BLaER1 (cell line): Measurements from ENCODE around the gene IKZF3.
"Not testable (repeated sequence)": the region's sequence is repeated elsewhere in the genome, so short reads cannot be mapped to it uniquely, and the experiment has no call there.

Experiments used
- H3K27ac ChIP-seq: shearing (Covaris generic); formaldehyde crosslinking; 2 replicates; pipeline ENCODE4 v1.8.1; 2022
- H3K27me3 ChIP-seq: shearing (Covaris generic); formaldehyde crosslinking; 2 replicates; pipeline ENCODE4 v1.8.1; 2022
- H3K36me3 ChIP-seq: shearing (Covaris generic); formaldehyde crosslinking; 2 replicates; pipeline ENCODE4 v1.8.1; 2022
- H3K4me1 ChIP-seq: shearing (Covaris generic); formaldehyde crosslinking; 2 replicates; pipeline ENCODE4 v1.8.1; 2022
- H3K4me2 ChIP-seq: shearing (Covaris generic); formaldehyde crosslinking; 2 replicates; pipeline ENCODE4 v1.8.1; 2022
- H3K4me3 ChIP-seq: shearing (Covaris generic); formaldehyde crosslinking; 2 replicates; pipeline ENCODE4 v1.8.1; 2022
- H3K9ac ChIP-seq: shearing (Covaris generic); formaldehyde crosslinking; 2 replicates; pipeline ENCODE4 v1.8.1; 2022
- H3K9me3 ChIP-seq: shearing (Covaris generic); formaldehyde crosslinking; 2 replicates; pipeline ENCODE4 v1.8.1; 2022
- H4K20me1 ChIP-seq: shearing (Covaris generic); formaldehyde crosslinking; 2 replicates; pipeline ENCODE4 v1.8.1; 2022
- Cebpa-rat ChIP-seq: shearing (Covaris generic); IDR thresholded peaks from 2 replicates; pipeline ENCODE4 v1.8.1; 2022

Gene IKZF3

GRCh38 chr17:39863244-39863917 lies 731 bp downstream of the IKZF3 start:
- Histone ChIP-seq H3K27ac (no peak overlapping the region), H3K4me3 (peak overlapping the region; percentile 48), H3K4me2 (peak overlapping the region; percentile 73), H3K9me3 (peaks cover 14% of the 10 kb centered on the region), H3K4me1 (peaks cover 30% of the 10 kb centered on the region), H3K36me3 (no peaks in the 10 kb centered on the region), H4K20me1 (no peaks in the 10 kb centered on the region), H3K27me3 (peaks cover 54% of the 10 kb centered on the region), H3K9ac (no peak overlapping the region)
- no peak for TF ChIP-seq Cebpa-rat

- Histone ChIP-seq H3K36me3 (no peaks in the 10 kb centered on the region), H3K9ac (no peak overlapping the region), H3K27me3 (peaks cover 52% of the 10 kb centered on the region), H3K27ac (no peak overlapping the region), H3K4me2 (no peak overlapping the region), H4K20me1 (no peaks in the 10 kb centered on the region), H3K9me3 (no peaks in the 10 kb centered on the region), H3K4me3 (no peak overlapping the region), H3K4me1 (peaks cover 28% of the 10 kb centered on the region)
- no peak for TF ChIP-seq Cebpa-rat
These were observed 2.9 kb downstream of the IKZF3 start for GRCh38 chr17:39861235-39861634.

- H3K4me1 ChIP-seq = not testable (repeated sequence)
These were observed 8.0 kb downstream of the IKZF3 start for GRCh38 chr17:39855911-39856649.

GRCh38 chr17:39854909-39855308 lies 9.2 kb downstream of the IKZF3 start:
- Histone ChIP-seq H3K36me3 (no peaks in the 10 kb centered on the region), H3K9me3 (no peaks in the 10 kb centered on the region), H3K27me3 (no peaks in the 10 kb centered on the region), H4K20me1 (no peaks in the 10 kb centered on the region), H3K4me1 (no peaks in the 10 kb centered on the region), H3K27ac (no peak overlapping the region), H3K9ac (no peak overlapping the region), H3K4me3 (no peak overlapping the region), H3K4me2 (no peak overlapping the region)
- TF ChIP-seq Cebpa-rat = no peak

More at GRCh38 chr17:39855911-39856649, 8.0 kb downstream of the IKZF3 start:
- H3K36me3 ChIP-seq, H3K4me2 ChIP-seq, H4K20me1 ChIP-seq, H3K9me3 ChIP-seq, H3K27me3 ChIP-seq, H3K4me3 ChIP-seq, H3K9ac ChIP-seq, H3K27ac ChIP-seq: not testable (repeated sequence)

- H3K27me3 ChIP-seq = no peaks in the 10 kb centered on the region
- no peak overlapping the region for H3K27ac ChIP-seq
These were observed 11.9 kb downstream of the IKZF3 start for GRCh38 chr17:39852239-39852638.

GRCh38 chr17:39850186-39850585 lies 13.9 kb downstream of the IKZF3 start:
- not testable (repeated sequence) for H3K36me3 ChIP-seq, H3K4me3 ChIP-seq, H3K27me3 ChIP-seq, H3K4me2 ChIP-seq, H3K9ac ChIP-seq, H4K20me1 ChIP-seq, H3K9me3 ChIP-seq, H3K4me1 ChIP-seq, H3K27ac ChIP-seq

More at GRCh38 chr17:39852239-39852638, 11.9 kb downstream of the IKZF3 start:
- H3K9me3 ChIP-seq = no peaks in the 10 kb centered on the region
- H4K20me1 ChIP-seq = no peaks in the 10 kb centered on the region
- H3K4me1 ChIP-seq = peaks cover 5% of the 10 kb centered on the region; the same call in 1 of the 2 replicates
- H3K36me3 ChIP-seq = no peaks in the 10 kb centered on the region
- no peak overlapping the region for H3K4me3 ChIP-seq
- H3K4me2 ChIP-seq = no peak overlapping the region
- no peak overlapping the region for H3K9ac ChIP-seq
- TF ChIP-seq Cebpa-rat = no peak

- H3K4me2 ChIP-seq = peak overlapping the region; percentile 10; the same call in 1 of the 2 replicates
- H3K4me3 ChIP-seq = no peak overlapping the region
- H3K27me3 ChIP-seq = no peaks in the 10 kb centered on the region
- H3K9ac ChIP-seq = no peak overlapping the region
- peaks cover 5% of the 10 kb centered on the region; the same call in 1 of the 2 replicates for H3K4me1 ChIP-seq
- H3K27ac ChIP-seq = no peak overlapping the region
- no peaks in the 10 kb centered on the region for H3K9me3 ChIP-seq
- H3K36me3 ChIP-seq = no peaks in the 10 kb centered on the region
- no peaks in the 10 kb centered on the region for H4K20me1 ChIP-seq
- no peak for TF ChIP-seq Cebpa-rat
These were observed 15.5 kb downstream of the IKZF3 start for GRCh38 chr17:39848600-39848999.

- Histone ChIP-seq H3K4me2 (no peak overlapping the region), H3K4me1 (peaks cover 5% of the 10 kb centered on the region; the same call in 1 of the 2 replicates), H3K27ac (no peak overlapping the region)
These were observed 17.9 kb downstream of the IKZF3 start for GRCh38 chr17:39846205-39846604.

GRCh38 chr17:39845052-39845846 lies 18.9 kb downstream of the IKZF3 start:
- Histone ChIP-seq H3K27me3 (no peaks in the 10 kb centered on the region), H3K36me3 (no peaks in the 10 kb centered on the region), H3K4me1 (peaks cover 5% of the 10 kb centered on the region; the same call in 1 of the 2 replicates), H4K20me1 (no peaks in the 10 kb centered on the region), H3K27ac (no peak overlapping the region), H3K4me2 (no peak overlapping the region), H3K9ac (no peak overlapping the region), H3K4me3 (no peak overlapping the region), H3K9me3 (no peaks in the 10 kb centered on the region)
- no peak for TF ChIP-seq Cebpa-rat

More at GRCh38 chr17:39846205-39846604, 17.9 kb downstream of the IKZF3 start:
- Histone ChIP-seq H4K20me1 (no peaks in the 10 kb centered on the region), H3K27me3 (no peaks in the 10 kb centered on the region), H3K4me3 (no peak overlapping the region), H3K9me3 (no peaks in the 10 kb centered on the region), H3K36me3 (no peaks in the 10 kb centered on the region), H3K9ac (no peak overlapping the region)
- TF ChIP-seq Cebpa-rat = no peak
